Vagina (tissue), 2 donors: Measurements from ENCODE around the gene UROS. TPM values are rescaled to one million over a fixed set of nuclear protein-coding genes. Genes with fewer than 3 reads are reported as not detected.

ENCODE experiments used
- DNase-seq, 2 donors: peaks; one replicate each; pipeline ENCODE4 v3.0.0-alpha.2; 2017; ENCODE audit errors: extremely low spot score in 2 of 2
- H3K27ac ChIP-seq: fragments of 200-600 bp; sonication (generic); one replicate; pipeline ENCODE4 v1.5.1; 2019
- H3K27me3 ChIP-seq: fragments of 200-600 bp; sonication (generic); one replicate; pipeline ENCODE4 v1.5.1; 2019
- H3K36me3 ChIP-seq, 2 donors: fragments of 200-600 bp; sonication (generic); one replicate each; pipeline ENCODE4 v1.5.1; 2017 to 2019
- H3K4me1 ChIP-seq: fragments of 200-600 bp; sonication (generic); one replicate; pipeline ENCODE4 v1.5.1; 2019
- H3K4me3 ChIP-seq, 2 donors: fragments of 200-600 bp; sonication (generic); 1 replicate in 1 of 2; 2 replicates in 1 of 2; pipeline ENCODE4 v1.5.1; 2016 to 2019
- H3K9me3 ChIP-seq: fragments of 200-600 bp; sonication (generic); one replicate; pipeline ENCODE4 v1.5.1; 2019
- CTCF ChIP-seq, 3 experiments: fragments of 450-650 bp in 2 of 3; fragments of 200-600 bp in 1 of 3; sonication (generic) in 1 of 3; IDR thresholded peaks; one replicate each; pipeline ENCODE4 v1.5.1; 2017 to 2019; ENCODE audit warnings: antibody characterized with exemption in 3 of 3, mild to moderate bottlenecking in 2 of 3, moderate library complexity in 2 of 3
- POLR2A ChIP-seq, 2 donors: fragments of 450-650 bp; IDR thresholded peaks; one replicate each; pipeline ENCODE4 v1.6.1; 2017; ENCODE audit warnings: antibody characterized with exemption in 2 of 2, mild to moderate bottlenecking in 2 of 2, moderate library complexity in 2 of 2
- POLR2AphosphoS5 ChIP-seq, 2 donors: sonication (generic); formaldehyde crosslinking; IDR thresholded peaks; one replicate each; pipeline ENCODE4 v1.9.0; 2017; ENCODE audit warnings: antibody characterized with exemption in 2 of 2, mild to moderate bottlenecking in 2 of 2, low read depth in 1 of 2; ENCODE audit not compliant: insufficient read depth in 1 of 2
- intact Hi-C: fragments of 100-400 bp; cut with DNase I; formaldehyde crosslinking; loops from one replicate; pipeline ENCODE4 v1.15.1; 2023
- total RNA-seq: library from RNA; depleted of rRNA; stranded (reverse); fragments of >200 nt; gene quantifications from one replicate; pipeline ENCODE4 v1.2.3, GENCODE V29; 2016

UROS gene
- total RNA-seq, 1 donor from 2014 or later: 20.9 TPM

GRCh38 chr10:125812128-125812750 lies 10.8 kb downstream of the UROS start:
- TF ChIP-seq POLR2A (IDR thresholded peaks at IDR 0.05) (no peak), CTCF (IDR thresholded peaks at IDR 0.05) (no peak), POLR2AphosphoS5 (IDR thresholded peaks at IDR 0.05; ENCODE audit: insufficient read depth in 1 of 2, low read depth in 1 of 2) (no peak)
- H3K27me3 ChIP-seq: no peaks in the 10 kb centered on the region
- no peak overlapping the region for H3K4me3 ChIP-seq
- no peaks in the 10 kb centered on the region for H3K9me3 ChIP-seq
- H3K36me3 ChIP-seq: peaks cover 0 to 35% of the 10 kb centered on the region in 2 donors
- no peak overlapping the region for H3K27ac ChIP-seq
- DNase-seq: no peak
- intact Hi-C loops: no loop called here
- no peaks in the 10 kb centered on the region for H3K4me1 ChIP-seq

- Histone ChIP-seq H3K27me3 (no peaks in the 10 kb centered on the region), H3K9me3 (no peaks in the 10 kb centered on the region), H3K27ac (no peak overlapping the region), H3K4me3 (no peak overlapping the region), H3K4me1 (no peaks in the 10 kb centered on the region), H3K36me3 (peaks cover 0 to 45% of the 10 kb centered on the region in 2 donors)
- intact Hi-C loops: no loop called here
- TF ChIP-seq CTCF (IDR thresholded peaks at IDR 0.05) (no peak), POLR2AphosphoS5 (IDR thresholded peaks at IDR 0.05; ENCODE audit: insufficient read depth in 1 of 2, low read depth in 1 of 2) (no peak), POLR2A (IDR thresholded peaks at IDR 0.05) (no peak)
- DNase-seq: no peak
Measured at GRCh38 chr10:125811251-125811650, 11.8 kb downstream of the UROS start.

GRCh38 chr10:125808047-125808446 lies 15.0 kb downstream of the UROS start:
- H3K36me3 ChIP-seq: peaks cover 0 to 37% of the 10 kb centered on the region in 2 donors

GRCh38 chr10:125802739-125803138 lies 20.3 kb downstream of the UROS start:
- H3K36me3 ChIP-seq: peaks cover 0 to 48% of the 10 kb centered on the region in 2 donors
- H3K27me3 ChIP-seq: no peaks in the 10 kb centered on the region
- H3K9me3 ChIP-seq: no peaks in the 10 kb centered on the region
- intact Hi-C loops: no loop called here
- TF ChIP-seq CTCF (IDR thresholded peaks at IDR 0.05): no peak
- TF ChIP-seq POLR2A (IDR thresholded peaks at IDR 0.05): no peak
- TF ChIP-seq POLR2AphosphoS5 (IDR thresholded peaks at IDR 0.05; ENCODE audit: insufficient read depth in 1 of 2, low read depth in 1 of 2): no peak
- no peak overlapping the region for H3K4me3 ChIP-seq
- DNase-seq: no peak
- H3K4me1 ChIP-seq: no peaks in the 10 kb centered on the region
- no peak overlapping the region for H3K27ac ChIP-seq

More at GRCh38 chr10:125808047-125808446, 15.0 kb downstream of the UROS start:
- TF ChIP-seq CTCF (IDR thresholded peaks at IDR 0.05) (no peak), POLR2AphosphoS5 (IDR thresholded peaks at IDR 0.05; ENCODE audit: insufficient read depth in 1 of 2, low read depth in 1 of 2) (no peak), POLR2A (IDR thresholded peaks at IDR 0.05) (no peak)
- H3K9me3 ChIP-seq: no peaks in the 10 kb centered on the region
- H3K4me3 ChIP-seq: no peak overlapping the region
- no peak overlapping the region for H3K27ac ChIP-seq
- H3K4me1 ChIP-seq: no peaks in the 10 kb centered on the region
- intact Hi-C loops: no loop called here
- H3K27me3 ChIP-seq: no peaks in the 10 kb centered on the region
- no peak for DNase-seq

GRCh38 chr10:125802131-125802530 lies 20.9 kb downstream of the UROS start:
- Histone ChIP-seq H3K36me3 (peaks cover 0 to 45% of the 10 kb centered on the region in 2 donors), H3K4me1 (no peaks in the 10 kb centered on the region), H3K4me3 (no peak overlapping the region), H3K27ac (no peak overlapping the region), H3K9me3 (no peaks in the 10 kb centered on the region), H3K27me3 (no peaks in the 10 kb centered on the region)
- intact Hi-C loops: no loop called here
- DNase-seq: no peak
- TF ChIP-seq POLR2AphosphoS5 (IDR thresholded peaks at IDR 0.05; ENCODE audit: insufficient read depth in 1 of 2, low read depth in 1 of 2): no peak
